Vagina (tissue), 2 donors: ENCODE measurements around the gene RFTN2. TPM values are rescaled to one million over a fixed set of nuclear protein-coding genes. Genes with fewer than 3 reads are reported as not detected.

Experiments used
- DNase-seq, 2 donors: peaks; one replicate each; pipeline ENCODE4 v3.0.0-alpha.2; 2017; ENCODE audit errors: extremely low spot score in 2 of 2
- H3K27ac ChIP-seq: fragments of 200-600 bp; sonication (generic); one replicate; pipeline ENCODE4 v1.5.1; 2019
- H3K27me3 ChIP-seq: fragments of 200-600 bp; sonication (generic); one replicate; pipeline ENCODE4 v1.5.1; 2019
- H3K36me3 ChIP-seq, 2 donors: fragments of 200-600 bp; sonication (generic); one replicate each; pipeline ENCODE4 v1.5.1; 2017 to 2019
- H3K4me1 ChIP-seq: fragments of 200-600 bp; sonication (generic); one replicate; pipeline ENCODE4 v1.5.1; 2019
- H3K4me3 ChIP-seq, 2 donors: fragments of 200-600 bp; sonication (generic); 1 replicate in 1 of 2; 2 replicates in 1 of 2; pipeline ENCODE4 v1.5.1; 2016 to 2019
- H3K9me3 ChIP-seq: fragments of 200-600 bp; sonication (generic); one replicate; pipeline ENCODE4 v1.5.1; 2019
- POLR2A ChIP-seq, 2 donors: fragments of 450-650 bp; IDR thresholded peaks; one replicate each; pipeline ENCODE4 v1.6.1; 2017; ENCODE audit warnings: antibody characterized with exemption in 2 of 2, mild to moderate bottlenecking in 2 of 2, moderate library complexity in 2 of 2
- POLR2AphosphoS5 ChIP-seq, 2 donors: sonication (generic); formaldehyde crosslinking; IDR thresholded peaks; one replicate each; pipeline ENCODE4 v1.9.0; 2017; ENCODE audit warnings: antibody characterized with exemption in 2 of 2, mild to moderate bottlenecking in 2 of 2, low read depth in 1 of 2; ENCODE audit not compliant: insufficient read depth in 1 of 2
- intact Hi-C: fragments of 100-400 bp; cut with DNase I; formaldehyde crosslinking; loops from one replicate; pipeline ENCODE4 v1.15.1; 2023
- total RNA-seq: library from RNA; depleted of rRNA; stranded (reverse); fragments of >200 nt; gene quantifications from one replicate; pipeline ENCODE4 v1.2.3, GENCODE V29; 2016
- TF ChIP-seq, protein P1 (sequence below), 3 experiments: fragments of 450-650 bp in 2 of 3; fragments of 200-600 bp in 1 of 3; sonication (generic) in 1 of 3; IDR thresholded peaks; one replicate each; pipeline ENCODE4 v1.5.1; 2017 to 2019; ENCODE audit warnings: antibody characterized with exemption in 3 of 3, mild to moderate bottlenecking in 2 of 3, moderate library complexity in 2 of 3

Gene RFTN2
- total RNA-seq, 1 donor from 2014 or later = 10.8 TPM

- H3K9me3 ChIP-seq = no peaks in the 10 kb centered on the region
- no peak for DNase-seq
- peaks cover 16% of the 10 kb centered on the region for H3K4me1 ChIP-seq
- no peaks in the 10 kb centered on the region for H3K27me3 ChIP-seq
- TF ChIP-seq POLR2AphosphoS5 (IDR thresholded peaks at IDR 0.05; ENCODE audit: insufficient read depth in 1 of 2, low read depth in 1 of 2) = no peak
- no peak for TF ChIP-seq POLR2A (IDR thresholded peaks at IDR 0.05)
- TF ChIP-seq, protein P1, sequence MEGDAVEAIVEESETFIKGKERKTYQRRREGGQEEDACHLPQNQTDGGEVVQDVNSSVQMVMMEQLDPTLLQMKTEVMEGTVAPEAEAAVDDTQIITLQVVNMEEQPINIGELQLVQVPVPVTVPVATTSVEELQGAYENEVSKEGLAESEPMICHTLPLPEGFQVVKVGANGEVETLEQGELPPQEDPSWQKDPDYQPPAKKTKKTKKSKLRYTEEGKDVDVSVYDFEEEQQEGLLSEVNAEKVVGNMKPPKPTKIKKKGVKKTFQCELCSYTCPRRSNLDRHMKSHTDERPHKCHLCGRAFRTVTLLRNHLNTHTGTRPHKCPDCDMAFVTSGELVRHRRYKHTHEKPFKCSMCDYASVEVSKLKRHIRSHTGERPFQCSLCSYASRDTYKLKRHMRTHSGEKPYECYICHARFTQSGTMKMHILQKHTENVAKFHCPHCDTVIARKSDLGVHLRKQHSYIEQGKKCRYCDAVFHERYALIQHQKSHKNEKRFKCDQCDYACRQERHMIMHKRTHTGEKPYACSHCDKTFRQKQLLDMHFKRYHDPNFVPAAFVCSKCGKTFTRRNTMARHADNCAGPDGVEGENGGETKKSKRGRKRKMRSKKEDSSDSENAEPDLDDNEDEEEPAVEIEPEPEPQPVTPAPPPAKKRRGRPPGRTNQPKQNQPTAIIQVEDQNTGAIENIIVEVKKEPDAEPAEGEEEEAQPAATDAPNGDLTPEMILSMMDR (IDR thresholded peaks at IDR 0.05) = no peak
- H3K4me3 ChIP-seq = no peak overlapping the region
- intact Hi-C loops = no loop called here
- peak overlapping the region; percentile 17 for H3K27ac ChIP-seq
- no peaks in the 10 kb centered on the region for H3K36me3 ChIP-seq
Measured at GRCh38 chr2:197614532-197614931, 60.9 kb downstream of the RFTN2 start.

- intact Hi-C loops = no loop called here
- Histone ChIP-seq H3K27ac (no peak overlapping the region), H3K4me1 (peaks cover 16% of the 10 kb centered on the region), H3K36me3 (no peaks in the 10 kb centered on the region), H3K27me3 (no peaks in the 10 kb centered on the region), H3K4me3 (no peak overlapping the region), H3K9me3 (no peaks in the 10 kb centered on the region)
- TF ChIP-seq, protein P1 (IDR thresholded peaks at IDR 0.05) = no peak
- TF ChIP-seq POLR2AphosphoS5 (IDR thresholded peaks at IDR 0.05; ENCODE audit: insufficient read depth in 1 of 2, low read depth in 1 of 2) = peak in 1 of 2 donors; percentile 51
- DNase-seq = no peak
Measured at GRCh38 chr2:197613509-197613987, 61.8 kb downstream of the RFTN2 start.

DNA sequence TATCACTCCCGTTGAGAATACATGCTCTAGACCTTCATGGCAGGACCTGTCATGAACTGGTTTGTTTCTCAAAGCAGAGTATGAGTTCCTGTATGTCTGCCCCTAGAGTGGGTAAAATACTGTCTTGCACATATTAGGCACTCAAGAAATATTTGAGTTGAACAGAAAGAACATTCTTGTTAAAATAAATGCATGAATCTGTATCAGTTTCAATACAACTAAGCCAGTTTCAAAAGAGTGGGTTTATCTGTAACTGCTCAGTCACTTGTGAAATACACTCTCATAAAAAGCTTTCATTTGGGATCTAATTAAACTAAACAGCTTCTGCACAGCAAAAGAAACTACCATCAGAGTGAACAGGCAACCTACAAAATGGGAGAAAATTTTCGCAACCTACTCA, 69.2 kb downstream of the RFTN2 start:
- no peak overlapping the region for H3K4me3 ChIP-seq
- H3K4me1 ChIP-seq = no peaks in the 10 kb centered on the region
- intact Hi-C loops = no loop called here
- no peak overlapping the region for H3K27ac ChIP-seq
- no peaks in the 10 kb centered on the region for H3K27me3 ChIP-seq
- H3K9me3 ChIP-seq = no peaks in the 10 kb centered on the region
- H3K36me3 ChIP-seq = no peaks in the 10 kb centered on the region
- TF ChIP-seq POLR2A (IDR thresholded peaks at IDR 0.05) (no peak), POLR2AphosphoS5 (IDR thresholded peaks at IDR 0.05; ENCODE audit: insufficient read depth in 1 of 2, low read depth in 1 of 2) (no peak)
- TF ChIP-seq, protein P1 (IDR thresholded peaks at IDR 0.05) = no peak
- no peak for DNase-seq

GRCh38 chr2:197604117-197604860, 71.1 kb downstream of the RFTN2 start:
- H3K36me3 ChIP-seq = no peaks in the 10 kb centered on the region
- intact Hi-C loops = no loop called here
- H3K27me3 ChIP-seq = no peaks in the 10 kb centered on the region
- TF ChIP-seq, protein P1 (IDR thresholded peaks at IDR 0.05) = no peak
- no peak for TF ChIP-seq POLR2A (IDR thresholded peaks at IDR 0.05)
- no peak for TF ChIP-seq POLR2AphosphoS5 (IDR thresholded peaks at IDR 0.05; ENCODE audit: insufficient read depth in 1 of 2, low read depth in 1 of 2)
- H3K4me3 ChIP-seq = no peak overlapping the region
- no peaks in the 10 kb centered on the region for H3K4me1 ChIP-seq
- H3K27ac ChIP-seq = no peak overlapping the region
- DNase-seq = no peak
- no peaks in the 10 kb centered on the region for H3K9me3 ChIP-seq

DNA sequence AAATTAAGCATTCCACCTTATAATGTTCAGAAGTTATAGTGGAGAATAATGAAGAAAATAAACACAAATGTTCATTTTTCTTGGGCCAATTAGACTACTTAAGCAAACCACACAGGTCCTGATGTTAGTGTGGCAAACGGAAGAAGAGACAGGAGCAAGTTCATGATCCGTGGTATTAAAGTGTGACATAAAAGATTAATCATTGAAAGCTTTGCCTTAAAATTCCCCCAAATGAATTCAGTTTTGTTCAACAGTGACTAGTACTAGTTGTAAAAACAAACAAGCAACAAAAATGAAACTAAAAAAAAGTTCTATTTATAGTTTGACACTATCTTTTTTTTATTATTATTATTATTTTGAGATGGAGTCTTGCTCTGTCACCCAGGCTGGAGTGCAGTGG, 73.7 kb downstream of the RFTN2 start:
- H3K4me1 ChIP-seq = peaks cover 4% of the 10 kb centered on the region
- H3K27ac ChIP-seq = no peak overlapping the region
- no peaks in the 10 kb centered on the region for H3K9me3 ChIP-seq
- DNase-seq = no peak
- H3K4me3 ChIP-seq = no peak overlapping the region
- no peak for TF ChIP-seq POLR2AphosphoS5 (IDR thresholded peaks at IDR 0.05; ENCODE audit: insufficient read depth in 1 of 2, low read depth in 1 of 2)
- TF ChIP-seq POLR2A (IDR thresholded peaks at IDR 0.05) = no peak
- TF ChIP-seq, protein P1 (IDR thresholded peaks at IDR 0.05) = no peak
- H3K27me3 ChIP-seq = no peaks in the 10 kb centered on the region
- H3K36me3 ChIP-seq = no peaks in the 10 kb centered on the region
- intact Hi-C loops = no loop called here
